Astrocyte of the cerebellum (primary cell): ENCODE results near the gene CORO6.

Experiments used
- DNase-seq: peaks from one replicate; pipeline ENCODE4 v3.0.0-alpha.2; 2011; ENCODE audit warnings: low read depth
- H3K4me3 ChIP-seq: 2 replicates; pipeline ENCODE4 v1.5.1; 2011; ENCODE audit warnings: mild to moderate bottlenecking, low read depth, low read length, moderate library complexity
- CTCF ChIP-seq: IDR thresholded peaks from 2 replicates; pipeline ENCODE4 v1.5.1; 2012; ENCODE audit warnings: low read length, low read depth, moderate library complexity, mild to moderate bottlenecking; ENCODE audit errors: missing control alignments
- in situ Hi-C: cut with HindIII; loops from 2 replicates; pipeline ENCODE4 v1.10.0; 2017; ENCODE audit warnings: low sequenced_read_pairs

Gene CORO6

GRCh38 chr17:29586676-29587469 is 35.8 kb downstream of the CORO6 start:
- in situ Hi-C loops = no loop called here
- no peak overlapping the region for H3K4me3 ChIP-seq
- TF ChIP-seq CTCF = no peak
- no peak for DNase-seq

- no peak overlapping the region for H3K4me3 ChIP-seq
- in situ Hi-C loops = no loop called here
- TF ChIP-seq CTCF = peak; percentile 42
- DNase-seq = no peak
Observed at GRCh38 chr17:29585080-29585751, 37.5 kb downstream of the CORO6 start.

- H3K4me3 ChIP-seq = no peak overlapping the region
- no peak for TF ChIP-seq CTCF
- no peak for DNase-seq
- in situ Hi-C loops = no loop called here
Observed at GRCh38 chr17:29584452-29585079, 38.1 kb downstream of the CORO6 start.

- no peak for TF ChIP-seq CTCF
- in situ Hi-C loops = no loop called here
- H3K4me3 ChIP-seq = no peak overlapping the region
- no peak for DNase-seq
Observed at GRCh38 chr17:29583324-29584248, 39.1 kb downstream of the CORO6 start.

- DNase-seq = no peak
- no peak for TF ChIP-seq CTCF
- no peak overlapping the region for H3K4me3 ChIP-seq
- in situ Hi-C loops = no loop called here
Observed at GRCh38 chr17:29582772-29583171, 39.9 kb downstream of the CORO6 start.

GRCh38 chr17:29582254-29582765 is 40.4 kb downstream of the CORO6 start:
- H3K4me3 ChIP-seq = no peak overlapping the region
- TF ChIP-seq CTCF = no peak
- DNase-seq = no peak
- in situ Hi-C loops = no loop called here
